Erythroblast (primary cell): Measurements from ENCODE around the gene COMMD4.

Experiments used
- GATA1 ChIP-seq: IDR thresholded peaks from 2 replicates; pipeline ENCODE4 v1.6.1; 2011; ENCODE audit warnings: low read depth, mild to moderate bottlenecking, control low read depth, low read length, moderate library complexity
- POLR2A ChIP-seq: IDR thresholded peaks from 2 replicates; pipeline ENCODE4 v1.6.1; 2011; ENCODE audit warnings: mild to moderate bottlenecking, low read length

DNA sequence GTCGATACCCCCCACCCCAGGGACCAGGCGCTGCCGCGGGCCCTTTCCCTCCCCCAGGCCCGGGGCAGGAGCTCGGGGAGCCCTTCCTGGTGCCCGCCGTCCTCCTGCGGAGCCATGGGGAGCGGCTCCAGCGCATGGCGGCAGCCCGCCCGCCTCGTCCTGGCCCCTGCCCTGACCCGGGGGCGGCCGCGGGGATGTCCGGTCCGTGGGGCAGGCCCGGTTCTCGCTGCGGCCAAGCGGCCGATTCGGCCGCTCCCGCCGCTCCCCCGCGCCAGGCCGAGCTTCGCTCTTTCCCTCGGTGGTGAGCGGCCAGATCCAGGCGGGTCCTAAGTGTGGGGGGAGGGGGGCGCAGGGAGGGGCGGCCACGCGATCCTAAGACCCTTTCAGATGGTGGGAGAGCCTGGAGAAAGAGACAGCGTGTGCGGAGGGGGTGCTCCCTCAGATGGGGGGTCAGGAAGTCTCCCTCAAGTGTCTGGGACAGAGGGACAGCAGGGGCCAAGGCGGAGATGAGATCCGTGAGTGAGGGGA, 12.2 kb downstream of the COMMD4 start:
- TF ChIP-seq POLR2A (no peak), GATA1 (no peak)
